Measurements from ENCODE around the gene ZDHHC11. TPM values are rescaled to one million over a fixed set of nuclear protein-coding genes. Genes with fewer than 3 reads are reported as not detected.

Gene ZDHHC11
- 5.2 and 7.7 TPM in 2 replicates for total RNA-seq (2014; rRNA removed; shearing (Covaris generic))

- H3K4me3 ChIP-seq (ENCODE audit: insufficient read depth, low read depth, low read length) = no peak within 1 kb of the TSS
- DNase-seq = peak; percentile 49
- no peaks in the 10 kb centered on the region for H3K27me3 ChIP-seq (ENCODE audit: control insufficient read depth, insufficient read depth, low read length)
- no peaks in the 10 kb centered on the region for H3K36me3 ChIP-seq (replicated peaks; ENCODE audit: control insufficient read depth, insufficient read depth, low read length)
These were observed at the start of gene ZDHHC11 for GRCh38 chr5:850511-851006. ZDHHC11 (minus strand) TSS chr5:850986; CDS start chr5:850602, 384 bp downstream.

- peaks cover 36% of the 10 kb centered on the region for H3K36me3 ChIP-seq (replicated peaks; ENCODE audit: control insufficient read depth, insufficient read depth, low read length)
- no peak for DNase-seq
- H3K27me3 ChIP-seq (ENCODE audit: control insufficient read depth, insufficient read depth, low read length) = no peaks in the 10 kb centered on the region
- H3K4me3 ChIP-seq (ENCODE audit: insufficient read depth, low read depth, low read length) = peak overlapping the region; percentile 92
These were observed 42.9 kb upstream of the ZDHHC11 start for GRCh38 chr5:893711-894110.

GRCh38 chr5:893137-893506, 42.3 kb upstream of the ZDHHC11 start:
- H3K27me3 ChIP-seq (ENCODE audit: control insufficient read depth, insufficient read depth, low read length) = no peaks in the 10 kb centered on the region
- peaks cover 41% of the 10 kb centered on the region for H3K36me3 ChIP-seq (replicated peaks; ENCODE audit: control insufficient read depth, insufficient read depth, low read length)
- peak; percentile 88 for DNase-seq
- peak overlapping the region; percentile 92 for H3K4me3 ChIP-seq (ENCODE audit: insufficient read depth, low read depth, low read length)

- no peaks in the 10 kb centered on the region for H3K27me3 ChIP-seq (ENCODE audit: control insufficient read depth, insufficient read depth, low read length)
- peak within 1 kb of the TSS; percentile 92 for H3K4me3 ChIP-seq (ENCODE audit: insufficient read depth, low read depth, low read length)
- DNase-seq = peak; percentile 99
- H3K36me3 ChIP-seq (replicated peaks; ENCODE audit: control insufficient read depth, insufficient read depth, low read length) = peaks cover 45% of the 10 kb centered on the region
These were observed 41.8 kb upstream of the ZDHHC11 start, which contains the start of the genes BRD9 and TRIP13 for GRCh38 chr5:892394-893136. BRD9 (minus strand) TSS chr5:892801; CDS start chr5:892657, 144 bp downstream. TRIP13 (plus strand) TSS chr5:892884; CDS start chr5:892999, 115 bp downstream.

GRCh38 chr5:891837-892393, 41.1 kb upstream of the ZDHHC11 start:
- Histone ChIP-seq H3K36me3 (replicated peaks; ENCODE audit: control insufficient read depth, insufficient read depth, low read length) (peaks cover 50% of the 10 kb centered on the region), H3K4me3 (ENCODE audit: insufficient read depth, low read depth, low read length) (peak overlapping the region; percentile 92), H3K27me3 (ENCODE audit: control insufficient read depth, insufficient read depth, low read length) (no peaks in the 10 kb centered on the region)
- no peak for DNase-seq

GRCh38 chr5:891117-891836, 40.5 kb upstream of the ZDHHC11 start:
- Histone ChIP-seq H3K27me3 (ENCODE audit: control insufficient read depth, insufficient read depth, low read length) (no peaks in the 10 kb centered on the region), H3K4me3 (ENCODE audit: insufficient read depth, low read depth, low read length) (peak overlapping the region; percentile 92), H3K36me3 (replicated peaks; ENCODE audit: control insufficient read depth, insufficient read depth, low read length) (peaks cover 50% of the 10 kb centered on the region)
- DNase-seq = peak; percentile 89

- Histone ChIP-seq H3K4me3 (ENCODE audit: insufficient read depth, low read depth, low read length) (no peak overlapping the region), H3K27me3 (ENCODE audit: control insufficient read depth, insufficient read depth, low read length) (no peaks in the 10 kb centered on the region), H3K36me3 (replicated peaks; ENCODE audit: control insufficient read depth, insufficient read depth, low read length) (peaks cover 58% of the 10 kb centered on the region)
- DNase-seq = no peak
These were observed 38.4 kb upstream of the ZDHHC11 start for GRCh38 chr5:889075-889710.

GRCh38 chr5:888638-889035, 37.9 kb upstream of the ZDHHC11 start:
- H3K4me3 ChIP-seq (ENCODE audit: insufficient read depth, low read depth, low read length) = no peak overlapping the region
- H3K36me3 ChIP-seq (replicated peaks; ENCODE audit: control insufficient read depth, insufficient read depth, low read length) = peaks cover 62% of the 10 kb centered on the region
- DNase-seq = no peak
- no peaks in the 10 kb centered on the region for H3K27me3 ChIP-seq (ENCODE audit: control insufficient read depth, insufficient read depth, low read length)

GRCh38 chr5:887947-888637, 37.3 kb upstream of the ZDHHC11 start:
- DNase-seq = no peak
- no peak overlapping the region for H3K4me3 ChIP-seq (ENCODE audit: insufficient read depth, low read depth, low read length)
- H3K27me3 ChIP-seq (ENCODE audit: control insufficient read depth, insufficient read depth, low read length) = no peaks in the 10 kb centered on the region
- H3K36me3 ChIP-seq (replicated peaks; ENCODE audit: control insufficient read depth, insufficient read depth, low read length) = peaks cover 67% of the 10 kb centered on the region

GRCh38 chr5:886716-887325, 36.0 kb upstream of the ZDHHC11 start:
- H3K27me3 ChIP-seq (ENCODE audit: control insufficient read depth, insufficient read depth, low read length) = no peaks in the 10 kb centered on the region
- peaks cover 80% of the 10 kb centered on the region for H3K36me3 ChIP-seq (replicated peaks; ENCODE audit: control insufficient read depth, insufficient read depth, low read length)
- DNase-seq = no peak
- no peak overlapping the region for H3K4me3 ChIP-seq (ENCODE audit: insufficient read depth, low read depth, low read length)

- Histone ChIP-seq H3K27me3 (ENCODE audit: control insufficient read depth, insufficient read depth, low read length) (no peaks in the 10 kb centered on the region), H3K4me3 (ENCODE audit: insufficient read depth, low read depth, low read length) (no peak overlapping the region), H3K36me3 (replicated peaks; ENCODE audit: control insufficient read depth, insufficient read depth, low read length) (peaks cover 84% of the 10 kb centered on the region)
- DNase-seq = no peak
These were observed 35.2 kb upstream of the ZDHHC11 start for GRCh38 chr5:886036-886435.

- Histone ChIP-seq H3K27me3 (ENCODE audit: control insufficient read depth, insufficient read depth, low read length) (no peaks in the 10 kb centered on the region), H3K4me3 (ENCODE audit: insufficient read depth, low read depth, low read length) (no peak overlapping the region), H3K36me3 (replicated peaks; ENCODE audit: control insufficient read depth, insufficient read depth, low read length) (peaks cover 79% of the 10 kb centered on the region)
- DNase-seq = no peak
These were observed 34.7 kb upstream of the ZDHHC11 start for GRCh38 chr5:885529-885928.

GRCh38 chr5:885127-885442, 34.3 kb upstream of the ZDHHC11 start:
- Histone ChIP-seq H3K27me3 (ENCODE audit: control insufficient read depth, insufficient read depth, low read length) (no peaks in the 10 kb centered on the region), H3K4me3 (ENCODE audit: insufficient read depth, low read depth, low read length) (no peak overlapping the region), H3K36me3 (replicated peaks; ENCODE audit: control insufficient read depth, insufficient read depth, low read length) (peaks cover 75% of the 10 kb centered on the region)
- DNase-seq = no peak

Data from H7 (cell line).